ENCODE data around the gene STUM.

- TF ChIP-seq POLR2AphosphoS5 (IDR thresholded peaks at IDR 0.05; ENCODE audit: borderline replicate concordance, low read depth, low read length) (no peak), EZH2 (IDR thresholded peaks at IDR 0.05) (no peak), FOXP2 (optimal IDR thresholded peaks at IDR 0.05; ENCODE audit: control extremely low read depth, extremely low read length, insufficient read depth) (no peak)
Measured at GRCh38 chr1:226610671-226611070, 62.1 kb downstream of the STUM start.
